ENCODE measurements around the gene SERPINF2.

- TF ChIP-seq CTCF (IDR thresholded peaks at IDR 0.05) (no peak), POLR2A (IDR thresholded peaks at IDR 0.05) (no peak)
These were observed 59.8 kb downstream of the SERPINF2 start for GRCh38 chr17:1802429-1802828.
